ENCODE measurements around the gene PRRT1B. TPM values are rescaled to one million over a fixed set of nuclear protein-coding genes. Genes with fewer than 3 reads are reported as not detected.

PRRT1B gene
- total RNA-seq, 1 donor from 2014 or later, result not detected

- H3K36me3 ChIP-seq, result peaks cover 68 to 84% of the 10 kb centered on the region in 2 donors
Observed at GRCh38 chr9:131601683-131602181, 56.4 kb downstream of the PRRT1B start.

DNA sequence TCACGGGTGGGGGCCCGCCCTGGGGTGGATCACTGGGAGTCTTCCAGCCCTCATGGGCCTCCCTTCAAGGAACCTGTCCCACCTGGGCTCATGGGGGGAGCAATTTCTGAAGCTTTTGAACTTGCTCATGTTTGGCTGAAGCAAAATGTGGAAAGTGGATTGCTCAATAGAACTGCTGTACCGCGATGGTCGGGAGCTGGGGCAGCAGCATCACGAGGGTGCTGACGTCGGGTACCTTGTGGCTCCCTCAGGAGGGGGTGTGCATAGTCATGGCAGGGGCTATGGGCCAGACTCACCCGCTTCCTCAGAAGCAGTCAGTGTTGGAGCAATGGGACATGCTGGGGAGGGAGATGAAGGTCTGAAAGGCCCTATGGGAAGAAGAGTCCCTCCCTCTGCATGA is 57.9 kb downstream of the PRRT1B start:
- intact Hi-C loops (cut with DNase I), result no loop called here
- Histone ChIP-seq H3K27me3 (no peaks in the 10 kb centered on the region), H3K4me1 (peaks cover 0 to 14% of the 10 kb centered on the region in 2 donors), H3K9me3 (no peaks in the 10 kb centered on the region), H3K36me3 (peaks cover 55 to 69% of the 10 kb centered on the region in 2 donors), H3K4me3 (no peak overlapping the region), H3K27ac (no peak overlapping the region)
- no peak for TF ChIP-seq CTCF (IDR thresholded peaks at IDR 0.05)
- DNase-seq (ENCODE audit: low spot score in 2 of 2), result no peak

More at GRCh38 chr9:131601683-131602181, 56.4 kb downstream of the PRRT1B start:
- TF ChIP-seq CTCF (IDR thresholded peaks at IDR 0.05), result no peak
- H3K4me3 ChIP-seq, result no peak overlapping the region
- intact Hi-C loops (cut with DNase I), result no loop called here
- H3K9me3 ChIP-seq, result no peaks in the 10 kb centered on the region
- DNase-seq (ENCODE audit: low spot score in 2 of 2), result no peak
- no peaks in the 10 kb centered on the region for H3K27me3 ChIP-seq
- no peak overlapping the region for H3K27ac ChIP-seq
- H3K4me1 ChIP-seq, result peaks cover 0 to 4% of the 10 kb centered on the region in 2 donors

DNA sequence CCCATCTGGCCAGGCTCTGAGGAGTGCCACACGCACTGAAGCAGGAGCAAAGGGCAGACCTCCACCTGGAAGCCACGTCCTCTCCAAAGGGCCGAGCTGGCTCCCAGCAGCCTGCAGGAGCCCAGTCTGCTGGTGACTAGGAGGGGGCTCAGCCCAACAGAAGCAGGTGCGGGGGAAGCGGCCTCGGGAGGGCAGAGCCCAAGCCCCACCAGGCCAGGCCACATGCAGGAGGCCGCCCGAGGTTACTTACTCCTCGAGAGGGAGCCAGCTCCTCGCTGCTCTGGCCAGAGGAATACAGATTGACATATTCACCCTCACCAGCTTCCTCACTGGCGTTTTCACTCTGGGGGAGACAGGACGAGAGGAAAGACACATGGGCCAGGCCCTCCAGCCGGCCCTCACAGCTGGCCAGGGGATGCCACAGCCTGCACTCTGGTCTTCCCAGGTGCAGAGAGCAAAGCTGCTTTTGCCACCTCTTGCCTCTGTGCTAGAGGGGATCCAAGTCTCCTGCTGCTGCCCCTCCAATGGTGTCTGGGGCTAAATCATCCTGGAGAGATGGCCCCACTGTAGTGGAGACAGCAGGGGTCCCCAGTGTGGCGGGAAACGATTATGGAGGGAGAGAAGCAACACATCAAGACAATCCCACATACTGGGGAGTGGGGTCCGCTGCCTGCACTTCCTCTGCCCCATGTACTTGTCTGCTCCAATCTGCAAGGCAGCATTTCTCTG is 58.6 kb downstream of the PRRT1B start:
- H3K36me3 ChIP-seq, result peaks cover 55 to 63% of the 10 kb centered on the region in 2 donors
- no peaks in the 10 kb centered on the region for H3K9me3 ChIP-seq
- TF ChIP-seq CTCF (IDR thresholded peaks at IDR 0.05), result no peak
- H3K4me3 ChIP-seq, result no peak overlapping the region
- no peak overlapping the region for H3K27ac ChIP-seq
- H3K27me3 ChIP-seq, result no peaks in the 10 kb centered on the region
- intact Hi-C loops (cut with DNase I), result no loop called here
- H3K4me1 ChIP-seq, result peaks cover 0 to 16% of the 10 kb centered on the region in 2 donors
- DNase-seq (ENCODE audit: low spot score in 2 of 2), result no peak

DNA sequence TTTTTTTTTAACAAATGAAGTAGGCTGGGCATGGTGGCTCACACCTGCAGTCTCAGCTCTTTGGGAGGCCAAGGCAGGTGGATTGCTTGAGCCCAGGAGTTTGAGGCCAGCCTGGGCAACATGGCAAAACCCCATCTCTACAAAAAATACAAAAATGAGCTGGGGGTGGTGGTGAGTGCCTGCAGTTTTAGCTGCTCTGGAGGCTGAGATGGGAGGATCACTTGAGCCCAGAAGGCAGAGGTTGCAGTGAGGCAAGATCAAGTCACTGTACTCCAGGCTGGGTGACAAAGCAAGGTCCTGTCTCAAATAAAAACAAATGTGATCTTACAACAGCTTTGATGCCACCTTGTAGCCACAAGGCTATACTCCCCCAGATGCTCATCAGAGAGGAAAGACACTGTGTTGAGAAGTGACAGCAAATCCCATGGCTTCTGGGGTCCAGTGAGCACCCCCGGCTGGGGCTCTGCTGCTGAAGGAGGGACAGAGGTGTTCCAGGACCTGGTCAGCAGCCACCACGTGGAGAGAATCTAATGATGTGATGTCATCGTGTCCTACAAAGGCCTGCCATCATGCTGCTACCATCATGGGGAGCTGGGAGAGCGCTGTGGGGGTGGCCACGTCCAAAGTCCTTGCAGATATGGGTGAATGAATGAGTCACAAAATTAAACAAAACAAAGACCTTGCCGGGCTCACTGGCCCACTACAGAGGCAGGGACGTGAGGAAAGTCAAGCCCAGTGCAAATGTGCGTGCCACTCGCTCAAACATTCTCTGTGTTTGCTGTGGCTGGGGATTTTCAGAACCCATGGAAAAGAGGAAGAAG is 60.7 kb downstream of the PRRT1B start:
- H3K27ac ChIP-seq, result peak overlapping the region; percentile 34 to 91
- no peak for DNase-seq (ENCODE audit: low spot score in 2 of 2)

More for the DNA sequence above, 60.7 kb downstream of the PRRT1B start:
- Histone ChIP-seq H3K9me3 (no peaks in the 10 kb centered on the region), H3K36me3 (peaks cover 36 to 42% of the 10 kb centered on the region in 2 donors), H3K4me1 (peaks cover 12 to 36% of the 10 kb centered on the region in 2 donors), H3K4me3 (no peak overlapping the region), H3K27me3 (no peaks in the 10 kb centered on the region)
- no peak for TF ChIP-seq CTCF (IDR thresholded peaks at IDR 0.05)
- intact Hi-C loops (cut with DNase I), result no loop called here
